Anterior cingulate cortex (tissue), 58 donors: Measurements from ENCODE around the gene SLC10A1.
"Not testable (repeated sequence)": the region's sequence is repeated elsewhere in the genome, so short reads cannot be mapped to it uniquely, and the experiment has no call there.

Experiments
- DNase-seq, 58 donors: peaks; one replicate each; lab custom pipeline; 2025; lab: John Stamatoyannopoulos, UW

The SLC10A1 gene

GRCh38 chr14:69796797-69797500 is at the start of gene SLC10A1:
Gene SLC10A1, minus strand, starts transcription at chr14:69797241. Its CDS starts 86 bp downstream, at chr14:69797155.
- no peak for DNase-seq

GRCh38 chr14:69845787-69846186 is 48.7 kb upstream of the SLC10A1 start:
- DNase-seq = no peak

GRCh38 chr14:69845050-69845581 is 48.1 kb upstream of the SLC10A1 start:
- DNase-seq = no peak

GRCh38 chr14:69844171-69844570 is 47.1 kb upstream of the SLC10A1 start:
- no peak for DNase-seq

GRCh38 chr14:69842686-69843420 is 45.8 kb upstream of the SLC10A1 start:
- no peak for DNase-seq

GRCh38 chr14:69841656-69842055 is 44.6 kb upstream of the SLC10A1 start:
- DNase-seq = no peak

GRCh38 chr14:69839661-69840060 is 42.6 kb upstream of the SLC10A1 start:
- DNase-seq = no peak

- no peak for DNase-seq
Observed at GRCh38 chr14:69838881-69839416, 41.9 kb upstream of the SLC10A1 start.

GRCh38 chr14:69828879-69829278 is 31.8 kb upstream of the SLC10A1 start:
- DNase-seq = no peak

GRCh38 chr14:69828354-69828753 is 31.3 kb upstream of the SLC10A1 start:
- DNase-seq = peak in 31 of 58 donors; percentile 2 to 64 (median 28)

- no peak for DNase-seq
Observed at GRCh38 chr14:69827560-69827959, 30.5 kb upstream of the SLC10A1 start.

GRCh38 chr14:69822456-69822855 is 25.4 kb upstream of the SLC10A1 start:
- no peak for DNase-seq

- DNase-seq = no peak
Observed at GRCh38 chr14:69820991-69821390, 23.9 kb upstream of the SLC10A1 start.

GRCh38 chr14:69819607-69820006 is 22.6 kb upstream of the SLC10A1 start:
- no peak for DNase-seq

GRCh38 chr14:69818758-69819191 is 21.7 kb upstream of the SLC10A1 start:
- DNase-seq = peak in 38 of 58 donors; percentile 1 to 59 (median 23)

GRCh38 chr14:69816216-69816615 is 19.2 kb upstream of the SLC10A1 start:
- DNase-seq = no peak

- no peak for DNase-seq
Observed at GRCh38 chr14:69815556-69815955, 18.5 kb upstream of the SLC10A1 start.

- DNase-seq = no peak
Observed at GRCh38 chr14:69814397-69814796, 17.4 kb upstream of the SLC10A1 start.

GRCh38 chr14:69813346-69813745 is 16.3 kb upstream of the SLC10A1 start:
- DNase-seq = not testable (repeated sequence)

GRCh38 chr14:69812711-69813110 is 15.7 kb upstream of the SLC10A1 start:
- DNase-seq = no peak

- DNase-seq = no peak
Observed at GRCh38 chr14:69811868-69812252, 14.8 kb upstream of the SLC10A1 start.
